ENCODE data around the gene SAMSN1. TPM values are rescaled to one million over a fixed set of nuclear protein-coding genes. Genes with fewer than 3 reads are reported as not detected.

The SAMSN1 gene
- total RNA-seq, 1 experiment from 2014 or later = 2.8 TPM

DNA sequence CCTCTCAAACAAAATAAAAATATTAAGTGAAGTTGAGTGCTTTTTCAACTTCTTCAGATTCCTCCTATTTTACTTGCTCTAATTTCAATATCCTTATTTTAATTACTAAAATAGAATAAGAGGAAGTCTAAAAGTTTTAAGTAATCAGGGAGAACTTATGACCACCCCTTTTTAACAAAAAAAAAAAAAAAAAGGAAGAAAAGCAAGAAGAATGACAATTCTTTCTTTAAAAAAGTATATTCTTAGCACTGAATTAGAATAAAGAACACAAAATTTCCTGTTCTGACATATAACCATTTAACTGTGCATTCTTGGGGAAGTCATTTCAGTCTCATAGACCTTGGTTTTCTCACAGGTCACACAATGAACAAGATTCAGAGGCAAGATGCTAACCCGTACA is 46.8 kb downstream of the SAMSN1 start:
- Mint-ChIP-seq H3K27ac (no peak overlapping the region), H3K36me3 (ENCODE audit: insufficient read depth in 1 of 3, low read depth in 3 of 3) (peaks cover 0 to under 1% (median under 1%) of the 10 kb centered on the region in 3 experiments; a peak in 1 of 7 replicates), H3K9me3 (peaks cover under 1 to 3% of the 10 kb centered on the region in 2 experiments; a peak in 4 of 5 replicates), H3K4me1 (peaks cover 9 to 13% of the 10 kb centered on the region in 2 experiments), H3K27me3 (ENCODE audit: low read depth) (no peaks in the 10 kb centered on the region), H3K4me3 (no peak overlapping the region)
- no peak overlapping the region for H2BK20ac ChIP-seq (ENCODE audit: low read depth, low read length, poor library complexity, severe bottlenecking)
- H3K18ac ChIP-seq (ENCODE audit: insufficient read length, low read depth, low read length) = no peak overlapping the region
- no peaks in the 10 kb centered on the region for H4K20me1 ChIP-seq (ENCODE audit: control insufficient read depth, insufficient read depth, insufficient read length)
- no peak overlapping the region for H2BK15ac ChIP-seq (ENCODE audit: low read depth, low read length)
- no peak overlapping the region for H4K8ac ChIP-seq (replicated peaks; ENCODE audit: insufficient read length, low read depth, low read length)
- no peak overlapping the region for H2BK12ac ChIP-seq (ENCODE audit: insufficient read length, low read depth, low read length)
- H4K5ac ChIP-seq (ENCODE audit: insufficient read length, low read depth, low read length) = no peak overlapping the region
- DNase-seq = no peak
- no peak overlapping the region for H3K23ac ChIP-seq (ENCODE audit: insufficient read length, low read depth, low read length)
- H3K14ac ChIP-seq (ENCODE audit: insufficient read depth, low read length) = no peak overlapping the region
- no peaks in the 10 kb centered on the region for H3K23me2 ChIP-seq (ENCODE audit: insufficient read length, low read depth, low read length, poor library complexity, severe bottlenecking)
- no peaks in the 10 kb centered on the region for H3K9me3 ChIP-seq (ENCODE audit: control insufficient read depth, low read depth, low read length)
- no peak overlapping the region for H3T11ph ChIP-seq (ENCODE audit: low read length)
- H3K4me1 ChIP-seq (ENCODE audit: insufficient read depth, low read length) = no peaks in the 10 kb centered on the region
- no peak overlapping the region for H2BK5ac ChIP-seq (ENCODE audit: insufficient read length, low read length)
- no peaks in the 10 kb centered on the region for H3K79me2 ChIP-seq (ENCODE audit: insufficient read depth, low read length)
- no peaks in the 10 kb centered on the region for H3K79me1 ChIP-seq (ENCODE audit: insufficient read depth, low read depth, low read length, poor library complexity, severe bottlenecking)
- H3K27ac ChIP-seq (ENCODE audit: insufficient read length, low read depth, low read length) = no peak overlapping the region
- no CpG with 5 or more reads among the region's 1 CpG for WGBS (ENCODE audit: extremely low coverage, insufficient read length, low lambda C conversion rate)
- TF ChIP-seq, protein P1, sequence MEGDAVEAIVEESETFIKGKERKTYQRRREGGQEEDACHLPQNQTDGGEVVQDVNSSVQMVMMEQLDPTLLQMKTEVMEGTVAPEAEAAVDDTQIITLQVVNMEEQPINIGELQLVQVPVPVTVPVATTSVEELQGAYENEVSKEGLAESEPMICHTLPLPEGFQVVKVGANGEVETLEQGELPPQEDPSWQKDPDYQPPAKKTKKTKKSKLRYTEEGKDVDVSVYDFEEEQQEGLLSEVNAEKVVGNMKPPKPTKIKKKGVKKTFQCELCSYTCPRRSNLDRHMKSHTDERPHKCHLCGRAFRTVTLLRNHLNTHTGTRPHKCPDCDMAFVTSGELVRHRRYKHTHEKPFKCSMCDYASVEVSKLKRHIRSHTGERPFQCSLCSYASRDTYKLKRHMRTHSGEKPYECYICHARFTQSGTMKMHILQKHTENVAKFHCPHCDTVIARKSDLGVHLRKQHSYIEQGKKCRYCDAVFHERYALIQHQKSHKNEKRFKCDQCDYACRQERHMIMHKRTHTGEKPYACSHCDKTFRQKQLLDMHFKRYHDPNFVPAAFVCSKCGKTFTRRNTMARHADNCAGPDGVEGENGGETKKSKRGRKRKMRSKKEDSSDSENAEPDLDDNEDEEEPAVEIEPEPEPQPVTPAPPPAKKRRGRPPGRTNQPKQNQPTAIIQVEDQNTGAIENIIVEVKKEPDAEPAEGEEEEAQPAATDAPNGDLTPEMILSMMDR (conservative IDR thresholded peaks at IDR 0.05) = no peak
- H2AFZ ChIP-seq (ENCODE audit: low read length) = no peak overlapping the region
- H2AK5ac ChIP-seq (ENCODE audit: insufficient read length, low read length) = no peak overlapping the region
- no peak overlapping the region for H3K4ac ChIP-seq (ENCODE audit: low read depth, low read length)
- no peak overlapping the region for H4K91ac ChIP-seq (ENCODE audit: insufficient read length, low read depth, low read length)
- no peaks in the 10 kb centered on the region for H3K27me3 ChIP-seq (ENCODE audit: insufficient read depth, low read length)
- H2BK120ac ChIP-seq (ENCODE audit: low read depth, low read length, poor library complexity, severe bottlenecking) = no peak overlapping the region
- H3K9ac ChIP-seq (ENCODE audit: extremely low read depth, insufficient read length, low read length) = no peak overlapping the region
- no peak overlapping the region for H3K56ac ChIP-seq (ENCODE audit: insufficient read length, low read depth, low read length)
- no peak overlapping the region for H3K4me2 ChIP-seq (ENCODE audit: insufficient read depth, insufficient read length, low read length)

Measured in H9 (cell line).